Right ventricle myocardium superior (tissue), 1 donor: ENCODE data around the gene SEPTIN1. TPM values are rescaled to one million over a fixed set of nuclear protein-coding genes. Genes with fewer than 3 reads are reported as not detected.
A peak's percentile ranks its signal among the peaks of the same experiment; 100 is the strongest.

Experiments used
- ATAC-seq: fragments of 200-7000 bp; cut with Tn5 transposase; one replicate; pipeline ENCODE4 v1.9.1; 2020; ENCODE audit warnings: mild to moderate bottlenecking; ENCODE audit not compliant: poor library complexity
- DNase-seq: peaks from one replicate; pipeline ENCODE4 v3.0.0-alpha.2; 2020
- intact Hi-C: fragments of 100-400 bp; cut with DNase I; formaldehyde crosslinking; loops from one replicate; pipeline ENCODE4 v1.11.2; 2022
- total RNA-seq: library from RNA; stranded (reverse); fragmentation: NEBNext Ultra II Directional; extraction: Animal tissue kit (Norgen Biotek cat#: 25700); gene quantifications from one replicate; pipeline ENCODE4 v1.2.1, GENCODE V29; 2021
- donor health status: DM: no; HTN: yes; CAD: no; lungs with severe emphysema.

The SEPTIN1 gene
- total RNA-seq, 1 donor from 2014 or later: 0.97 TPM

DNA sequence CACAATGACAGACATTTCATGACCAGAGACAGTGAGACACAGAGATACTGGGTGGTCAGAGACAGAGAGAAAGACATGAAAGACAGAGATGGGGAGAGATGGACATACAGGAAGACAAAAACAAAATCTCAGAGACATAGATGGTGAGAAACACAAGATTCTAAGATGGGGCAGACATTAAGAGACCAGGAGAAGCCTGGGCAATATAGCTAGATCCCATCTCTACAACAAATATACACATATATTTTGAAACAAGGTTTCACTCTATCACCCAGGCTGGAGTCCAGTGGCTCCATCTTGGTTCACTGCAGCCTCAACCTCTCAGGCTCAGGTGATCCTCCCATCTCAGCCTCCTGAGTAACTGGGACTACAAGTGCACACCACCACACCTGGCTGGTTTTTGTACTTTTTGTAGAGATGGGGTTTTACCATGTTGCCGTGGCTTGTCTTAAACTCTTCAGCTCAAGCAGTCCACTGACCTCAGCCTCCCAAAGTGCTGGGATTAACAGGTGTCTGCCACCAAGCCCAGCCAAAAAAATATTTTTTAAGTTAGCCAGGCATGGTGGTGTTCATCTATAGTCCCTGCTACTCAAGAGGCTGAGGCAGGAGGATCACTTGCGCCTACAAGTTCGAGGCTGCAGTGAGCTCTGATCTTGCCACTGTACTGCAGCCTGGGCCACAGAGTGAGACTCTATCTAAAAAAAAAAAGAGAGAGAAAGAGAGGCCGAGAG lies 2.1 kb downstream of the SEPTIN1 start:
- intact Hi-C loops: no loop called here
- no peak for ATAC-seq
- no peak for DNase-seq

DNA sequence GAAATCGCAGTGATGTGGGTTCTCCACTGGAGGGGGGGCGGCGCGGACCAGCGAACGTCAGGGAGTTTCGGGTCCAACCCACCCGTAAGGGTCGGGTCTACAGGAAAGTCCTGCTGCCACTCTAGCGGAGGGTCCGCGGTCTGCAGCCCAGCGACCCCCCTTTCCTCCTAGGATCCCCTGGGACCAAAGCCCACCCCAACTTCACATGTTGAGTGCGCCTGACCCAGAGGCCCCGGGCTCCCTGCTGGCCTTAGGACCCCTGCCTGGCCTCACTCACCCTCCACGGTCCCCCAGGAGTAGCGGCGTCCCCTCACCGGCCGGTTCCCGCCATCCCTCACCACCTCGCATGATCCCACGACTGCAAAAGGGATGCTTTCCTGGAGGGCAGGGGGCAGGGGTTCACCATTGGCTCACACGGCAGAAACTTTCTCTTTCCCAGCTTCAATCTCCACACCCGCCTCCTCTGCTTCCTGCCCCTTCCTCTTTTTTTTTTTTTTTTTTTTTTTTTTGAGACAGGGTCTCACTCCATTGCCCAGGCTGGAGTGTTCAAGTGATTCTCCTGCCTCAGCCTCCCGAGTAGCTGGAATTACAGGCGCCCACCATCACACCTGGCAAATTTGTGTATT lies 3.1 kb downstream of the SEPTIN1 start:
- intact Hi-C loops: no loop called here
- DNase-seq (no peak), ATAC-seq (no peak)

DNA sequence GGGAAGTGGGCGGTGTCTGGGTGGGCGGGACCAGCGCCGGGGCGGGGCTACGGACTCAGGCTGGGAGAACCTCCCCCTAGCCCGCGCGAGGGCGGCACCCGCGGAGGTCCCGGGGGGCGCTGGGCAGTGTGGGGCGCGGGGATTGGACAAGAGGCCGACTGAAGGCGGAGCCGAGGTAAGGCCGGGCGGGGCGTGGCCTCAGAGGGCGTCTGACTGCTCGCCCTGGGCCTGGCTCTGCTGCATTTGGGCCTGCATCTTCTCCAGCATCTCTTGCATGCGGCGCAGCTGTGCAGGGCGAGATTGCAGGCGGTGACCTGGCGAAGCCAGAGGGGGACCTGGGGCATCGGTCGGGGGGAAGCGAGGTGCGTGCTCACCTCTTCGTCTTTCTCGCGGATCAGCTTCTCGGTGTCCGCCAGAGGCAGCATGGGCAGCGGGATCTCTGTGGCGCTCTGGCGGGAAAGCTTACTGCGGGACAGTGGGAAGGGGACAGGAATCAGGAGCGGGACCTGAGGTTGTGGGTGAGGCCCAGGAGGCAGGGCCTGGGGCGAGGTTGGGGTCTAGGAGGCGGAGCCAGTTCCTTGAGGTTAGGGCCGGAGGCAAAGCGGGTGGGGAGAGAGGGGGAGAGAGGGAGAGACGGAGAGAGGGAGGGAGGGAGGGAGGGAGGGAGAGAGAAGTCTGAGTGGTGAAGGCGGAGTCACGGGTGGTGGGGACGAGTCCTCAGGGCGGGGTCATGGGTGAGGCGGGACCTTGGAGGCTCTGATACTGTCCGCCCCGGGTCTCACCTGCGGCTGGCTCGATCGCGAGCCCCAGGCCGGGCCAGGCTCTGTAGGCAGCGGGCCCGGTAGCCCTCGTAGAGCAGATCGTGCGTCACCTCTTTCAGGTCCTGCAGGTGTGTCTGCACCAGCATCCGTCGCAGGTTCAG lies 3.9 kb downstream of the SEPTIN1 start:
- ATAC-seq (peak; percentile 97), DNase-seq (peak; percentile 99)
- intact Hi-C loops: no loop called here

DNA sequence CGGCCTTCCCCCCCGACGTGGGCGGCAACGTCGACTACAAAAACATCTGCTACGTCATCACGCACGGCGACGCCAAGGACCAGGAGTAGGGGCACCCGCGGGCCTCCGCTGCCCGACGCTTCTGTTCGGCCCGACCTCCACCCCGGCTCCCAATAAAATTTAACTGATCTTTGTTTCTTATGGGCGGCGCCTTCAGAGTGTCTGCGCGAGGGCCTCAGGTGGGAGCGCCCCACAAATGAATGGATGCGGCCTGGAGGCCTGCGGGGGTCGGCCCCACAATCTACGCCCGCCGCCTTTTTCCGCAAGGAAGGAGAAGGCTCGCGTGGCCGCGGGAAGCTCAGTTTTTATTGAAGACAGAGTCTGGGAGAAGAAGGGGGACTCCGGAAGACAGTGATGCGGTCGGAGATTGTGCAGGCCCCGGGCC lies 4.5 kb downstream of the SEPTIN1 start:
- peak; percentile 84 for ATAC-seq
- peak; percentile 99 for DNase-seq
- intact Hi-C loops: no loop called here

DNA sequence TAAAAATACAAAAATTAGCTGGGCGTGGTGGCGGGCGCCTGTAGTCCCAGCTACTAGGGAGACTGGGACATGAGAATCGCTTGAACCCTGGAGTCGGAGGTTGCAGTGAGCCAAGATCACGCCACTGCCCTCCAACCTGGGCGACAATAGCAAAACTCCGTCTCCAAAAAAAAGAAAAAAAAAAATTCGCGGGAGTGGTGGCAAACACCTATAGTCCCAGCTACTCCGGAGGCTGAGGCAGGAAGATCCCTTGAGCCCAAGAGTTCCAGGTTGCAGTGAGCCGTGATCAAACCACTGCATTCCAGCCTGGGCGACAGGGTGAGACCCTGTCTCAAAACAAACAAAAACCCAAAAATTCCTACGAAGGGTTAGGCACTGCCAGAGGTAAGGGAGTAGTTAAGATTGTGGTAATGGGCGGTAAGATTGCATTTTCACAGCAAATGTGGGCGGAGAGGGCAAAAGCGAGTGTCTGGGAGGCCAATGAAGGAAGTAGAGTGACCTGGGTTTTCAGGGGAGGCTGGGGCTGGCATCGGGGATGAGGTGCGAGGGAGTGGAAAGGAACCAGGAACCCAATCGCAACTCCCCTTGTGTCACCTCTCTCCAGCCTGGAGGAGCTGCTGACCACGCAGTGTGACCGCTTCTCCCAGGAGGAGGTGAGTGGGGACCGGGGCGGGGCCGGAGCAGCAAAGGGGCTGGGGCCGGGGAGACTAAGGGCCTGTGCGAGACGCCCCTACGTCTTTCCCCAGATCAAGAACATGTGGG lies 5.1 kb downstream of the SEPTIN1 start:
- ATAC-seq: no peak
- no peak for DNase-seq
- intact Hi-C loops: no loop called here

DNA sequence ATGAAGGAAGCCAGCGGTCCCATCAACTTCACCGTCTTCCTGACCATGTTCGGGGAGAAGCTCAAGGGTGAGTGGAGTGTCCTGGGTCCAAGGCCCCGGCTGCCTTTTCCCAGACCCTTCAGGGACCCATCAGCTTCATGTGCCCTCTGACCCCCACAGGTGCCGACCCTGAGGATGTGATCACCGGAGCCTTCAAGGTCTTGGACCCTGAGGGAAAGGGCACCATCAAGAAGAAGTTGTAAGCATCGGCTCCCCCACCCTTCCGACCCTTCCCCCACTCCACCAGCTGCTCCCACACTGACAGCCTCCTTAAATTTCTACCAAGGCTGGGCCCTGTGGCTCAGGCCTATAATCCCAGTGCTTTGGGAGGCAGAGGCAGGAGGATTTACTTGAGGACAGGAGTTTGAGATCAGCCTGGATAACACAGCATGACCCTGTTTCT lies 5.9 kb downstream of the SEPTIN1 start:
- DNase-seq (no peak), ATAC-seq (no peak)
- intact Hi-C loops: no loop called here

DNA sequence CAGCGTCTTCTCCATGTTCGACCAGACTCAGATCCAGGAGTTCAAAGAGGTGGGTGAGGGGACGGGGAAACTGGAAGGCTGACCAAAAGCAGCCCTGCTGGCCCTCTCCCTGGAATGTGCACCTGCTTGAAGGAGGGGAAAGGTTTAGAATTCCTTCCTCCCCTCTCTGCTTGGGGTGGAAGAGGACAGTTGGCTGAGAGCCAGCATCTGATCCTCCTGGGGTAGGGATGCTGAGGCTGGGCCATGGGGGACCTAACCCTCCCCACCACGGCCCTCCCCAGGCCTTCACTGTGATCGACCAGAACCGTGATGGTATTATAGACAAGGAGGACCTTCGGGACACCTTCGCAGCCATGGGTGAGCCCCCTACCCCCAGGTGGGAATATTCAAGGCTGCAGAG lies 6.5 kb downstream of the SEPTIN1 start:
- no peak for DNase-seq

DNA sequence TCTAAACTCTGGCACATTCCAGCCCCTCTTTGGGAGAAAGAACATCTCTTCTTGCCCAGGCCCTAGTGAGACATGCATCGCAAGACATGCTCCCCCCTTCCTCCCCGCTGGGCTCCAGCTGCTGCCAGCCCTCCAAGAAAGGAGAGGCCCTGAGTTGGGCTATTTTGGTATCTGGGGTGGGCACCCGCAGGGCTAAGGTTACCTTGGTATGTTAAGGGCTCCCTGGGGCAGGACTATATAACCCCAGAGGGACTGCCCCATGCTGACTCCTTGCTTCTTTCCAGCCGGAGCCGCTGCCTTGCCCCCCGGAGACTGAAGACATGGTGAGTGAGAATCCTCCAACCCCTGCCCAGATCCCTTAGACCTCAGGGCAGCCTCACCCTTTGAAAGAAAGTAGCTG lies 7.8 kb downstream of the SEPTIN1 start, which contains the start of gene MYL11:
Gene MYL11, plus strand, starts transcription at position 265 of the 400 bp plus-strand sequence. Its CDS starts 56 bp downstream, at position 321.
- DNase-seq: no peak
- no peak for ATAC-seq
- intact Hi-C loops: no loop called here

More for the DNA sequence above, 6.5 kb downstream of the SEPTIN1 start:
- ATAC-seq: no peak
- intact Hi-C loops: no loop called here

DNA sequence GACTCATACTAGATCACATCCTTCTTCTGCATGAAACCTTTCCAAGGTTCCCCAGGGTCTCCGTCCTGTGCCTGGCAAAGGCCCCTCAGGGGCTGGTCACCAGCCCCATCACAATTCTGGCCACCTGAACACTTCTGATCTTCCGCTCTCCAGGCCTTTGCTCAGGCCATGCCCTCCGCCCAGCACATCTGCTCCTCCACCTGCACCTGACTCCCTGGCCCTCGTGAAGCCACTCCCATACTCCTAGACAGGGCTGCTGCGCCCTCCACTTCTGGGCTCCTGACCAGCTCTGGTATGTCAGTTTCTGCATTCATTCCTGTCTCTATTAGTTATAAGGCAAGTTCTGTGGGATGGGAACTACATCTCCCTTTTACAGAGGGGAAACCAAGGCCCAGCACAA lies 9.6 kb downstream of the SEPTIN1 start:
- ATAC-seq: no peak
- no peak for DNase-seq
- intact Hi-C loops: no loop called here

DNA sequence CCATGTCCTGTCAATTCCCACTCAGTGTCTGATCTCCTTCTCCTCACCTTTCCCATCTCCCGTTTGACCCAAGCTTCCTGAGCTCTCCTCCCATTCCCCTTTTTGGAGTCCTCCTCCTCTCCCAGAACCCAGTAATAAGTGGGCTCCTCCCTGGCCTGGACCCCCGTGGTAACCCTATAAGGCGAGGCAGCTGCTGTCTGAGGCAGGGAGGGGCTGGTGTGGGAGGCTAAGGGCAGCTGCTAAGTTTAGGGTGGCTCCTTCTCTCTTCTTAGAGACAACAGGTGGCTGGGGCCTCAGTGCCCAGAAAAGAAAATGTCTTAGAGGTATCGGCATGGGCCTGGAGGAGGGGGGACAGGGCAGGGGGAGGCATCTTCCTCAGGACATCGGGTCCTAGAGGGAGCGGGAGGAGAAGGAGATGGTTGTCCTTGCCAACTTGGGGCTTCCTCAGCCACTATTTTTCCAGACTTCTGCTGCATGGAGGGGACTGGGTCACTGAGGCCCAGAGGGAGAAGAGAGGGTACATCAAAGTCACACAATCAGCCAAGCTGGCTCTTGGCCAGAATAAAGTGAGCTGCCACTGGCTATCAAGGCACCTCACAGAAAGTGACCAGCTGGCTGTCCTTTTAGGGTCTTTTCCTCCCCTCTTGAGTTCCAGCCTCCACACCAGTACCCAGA lies 10.2 kb downstream of the SEPTIN1 start:
- ATAC-seq: no peak
- intact Hi-C loops: no loop called here
- DNase-seq: no peak

DNA sequence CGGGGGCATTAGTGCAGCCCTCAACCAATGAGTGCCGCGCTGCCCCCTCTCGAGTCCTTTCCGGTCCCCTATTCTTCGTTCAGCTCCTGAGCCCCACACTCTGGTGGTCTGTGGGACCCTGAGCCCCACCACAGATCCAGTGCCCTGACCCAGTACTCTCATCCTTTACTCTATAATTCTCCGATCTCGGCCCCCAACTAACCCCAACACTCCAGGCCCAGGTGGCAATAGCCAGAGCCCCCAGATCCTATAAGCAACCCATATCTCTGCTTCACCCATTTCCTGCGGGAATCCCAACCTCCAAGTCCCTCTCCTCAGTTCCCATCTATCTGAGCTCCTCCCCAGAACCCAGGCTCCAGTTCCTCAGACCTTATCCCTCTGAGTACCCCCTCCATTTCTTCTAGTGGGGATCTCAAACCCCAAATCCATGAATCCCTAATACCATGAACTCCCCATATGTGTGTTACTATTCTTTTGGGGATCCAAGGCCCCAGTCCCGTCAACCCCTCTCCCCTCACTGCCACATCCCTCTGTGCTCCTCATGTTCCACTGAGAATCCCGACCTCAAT lies 11.0 kb downstream of the SEPTIN1 start:
- DNase-seq (no peak), ATAC-seq (no peak)
- intact Hi-C loops: no loop called here

DNA sequence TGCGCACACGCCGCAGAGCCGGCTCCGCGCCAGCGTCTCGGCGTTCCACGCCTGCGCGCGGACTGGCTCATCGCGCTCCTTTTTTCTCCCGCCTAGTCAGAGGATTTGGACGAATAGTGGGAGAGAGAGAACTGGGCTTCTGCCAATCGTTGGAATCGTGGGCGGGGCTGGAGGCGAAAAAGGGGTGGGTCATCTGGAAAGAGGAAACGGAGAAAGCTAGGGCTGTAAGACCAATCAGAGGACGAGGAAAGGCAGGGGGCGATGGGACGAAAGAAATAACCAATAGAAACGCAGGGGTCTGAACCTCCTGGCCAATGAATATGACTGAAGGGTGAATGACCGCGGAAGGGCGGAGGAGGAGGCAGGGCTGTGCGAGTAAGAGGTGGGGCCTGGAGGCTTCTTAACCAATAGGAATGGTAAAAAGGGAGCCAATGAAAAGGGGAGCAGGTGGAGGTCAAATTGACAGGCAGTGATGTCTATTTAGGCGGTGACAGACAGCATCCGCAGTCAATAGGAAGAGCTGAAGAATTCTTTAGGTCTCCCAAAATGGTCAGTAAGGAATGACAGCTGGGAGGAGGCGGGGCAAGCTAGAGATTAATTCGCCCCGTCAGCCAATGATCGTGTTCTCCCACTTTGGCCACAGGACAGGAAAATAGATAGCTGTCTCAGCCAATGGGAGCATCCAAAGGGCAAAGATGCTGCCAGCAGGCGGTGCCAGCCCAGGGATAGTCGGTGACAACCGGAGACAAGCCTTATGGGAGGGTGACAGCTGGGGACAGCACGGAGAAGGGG lies 11.7 kb downstream of the SEPTIN1 start, which contains the start of gene TBC1D10B:
Gene TBC1D10B, minus strand, starts transcription at position 39 of the 792 bp plus-strand sequence. CDS start 311 bp downstream, outside the sequence.
- DNase-seq (peak; percentile 97), ATAC-seq (peak; percentile 88)
- intact Hi-C loops: no loop called here

DNA sequence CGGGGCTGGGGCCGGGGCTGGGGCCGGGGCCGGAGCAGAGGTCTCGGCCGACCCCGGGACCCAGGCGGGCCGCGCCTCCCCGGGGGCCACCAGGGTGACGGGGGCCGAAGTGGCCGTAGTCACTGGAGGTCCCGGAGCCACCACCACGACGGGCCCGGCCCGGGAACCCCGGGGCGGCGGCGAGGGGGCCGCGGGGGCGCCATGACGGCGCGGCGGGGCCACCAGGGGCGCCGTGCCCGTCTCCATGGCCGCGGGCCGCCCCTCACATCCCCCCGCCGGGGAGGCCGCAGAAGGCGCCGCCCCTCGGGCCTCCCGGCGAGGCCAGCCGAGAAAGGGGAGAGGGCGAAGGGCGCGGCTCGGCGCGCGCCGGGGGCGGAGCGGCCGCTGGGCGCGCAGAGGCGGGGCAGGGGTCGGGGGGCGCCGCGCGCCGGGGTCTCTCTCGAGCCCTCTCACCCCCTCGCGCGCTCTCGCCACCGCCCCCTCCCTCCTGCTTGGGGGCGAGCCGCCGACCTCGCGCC lies 12.4 kb downstream of the SEPTIN1 start:
- ATAC-seq (no peak), DNase-seq (no peak)
- intact Hi-C loops: no loop called here

DNA sequence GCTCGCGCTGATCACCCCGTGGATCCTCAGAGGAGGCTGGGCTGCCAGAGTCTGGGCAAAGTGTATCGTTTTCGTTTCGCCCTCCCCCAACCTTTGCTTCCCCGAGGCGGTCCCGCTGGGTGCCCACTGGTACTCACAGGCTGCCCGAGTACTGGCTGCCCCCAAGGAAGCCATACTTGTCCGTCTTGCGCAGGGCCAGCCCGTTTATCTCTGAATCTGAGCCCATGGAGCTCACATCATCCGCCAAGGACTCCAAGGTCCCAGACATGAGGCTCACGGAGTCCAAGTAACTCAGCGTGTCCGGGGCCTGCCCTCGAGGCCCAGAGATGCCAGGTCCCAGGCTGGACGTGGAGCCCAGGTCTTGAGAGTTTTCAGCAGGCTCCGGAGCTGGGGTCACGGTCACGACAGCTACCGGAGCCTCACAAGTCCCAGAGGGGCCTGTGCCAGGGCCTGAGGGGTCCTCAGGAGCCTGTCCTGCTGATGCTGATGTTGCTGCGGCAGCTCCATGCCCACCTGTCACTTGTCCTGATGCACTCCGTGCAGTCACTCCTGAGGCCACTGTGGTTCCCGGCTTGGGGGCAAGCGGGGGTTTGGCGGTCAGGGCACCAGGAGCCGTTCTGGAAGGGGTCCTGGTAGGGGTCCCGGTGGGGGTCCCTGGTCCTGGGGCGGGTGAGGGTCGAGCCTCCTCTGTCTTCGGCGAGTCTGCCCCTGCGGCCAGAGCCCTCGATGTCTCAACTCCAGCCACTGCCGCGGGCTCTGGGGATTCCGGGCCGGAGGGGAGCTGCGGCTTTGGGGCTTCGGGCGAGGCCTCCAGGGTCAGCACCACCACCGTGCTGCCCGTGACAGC lies 13.0 kb downstream of the SEPTIN1 start:
- intact Hi-C loops: no loop called here
- ATAC-seq (no peak), DNase-seq (no peak)

DNA sequence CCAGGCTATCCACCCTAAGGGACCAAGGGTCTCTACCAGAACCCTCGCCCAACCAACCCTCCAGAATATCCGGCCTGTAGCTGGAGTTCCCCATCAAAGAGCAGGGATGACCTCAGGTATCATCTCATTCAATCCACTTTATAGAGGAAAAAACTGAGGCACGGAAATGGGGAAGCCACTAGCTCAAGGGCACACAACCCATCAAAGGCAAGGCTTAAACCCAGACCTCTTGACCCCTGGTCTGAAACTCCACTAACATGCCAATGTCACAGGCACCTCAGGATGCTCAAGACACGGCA lies 13.6 kb downstream of the SEPTIN1 start:
- no peak for ATAC-seq

More for the DNA sequence above, 13.6 kb downstream of the SEPTIN1 start:
- intact Hi-C loops: no loop called here
- DNase-seq: no peak
